ENCODE data around the gene KIF4A.
"Not testable (repeated sequence)": the region's sequence is repeated elsewhere in the genome, so short reads cannot be mapped to it uniquely, and the experiment has no call there.

KIF4A gene

DNA sequence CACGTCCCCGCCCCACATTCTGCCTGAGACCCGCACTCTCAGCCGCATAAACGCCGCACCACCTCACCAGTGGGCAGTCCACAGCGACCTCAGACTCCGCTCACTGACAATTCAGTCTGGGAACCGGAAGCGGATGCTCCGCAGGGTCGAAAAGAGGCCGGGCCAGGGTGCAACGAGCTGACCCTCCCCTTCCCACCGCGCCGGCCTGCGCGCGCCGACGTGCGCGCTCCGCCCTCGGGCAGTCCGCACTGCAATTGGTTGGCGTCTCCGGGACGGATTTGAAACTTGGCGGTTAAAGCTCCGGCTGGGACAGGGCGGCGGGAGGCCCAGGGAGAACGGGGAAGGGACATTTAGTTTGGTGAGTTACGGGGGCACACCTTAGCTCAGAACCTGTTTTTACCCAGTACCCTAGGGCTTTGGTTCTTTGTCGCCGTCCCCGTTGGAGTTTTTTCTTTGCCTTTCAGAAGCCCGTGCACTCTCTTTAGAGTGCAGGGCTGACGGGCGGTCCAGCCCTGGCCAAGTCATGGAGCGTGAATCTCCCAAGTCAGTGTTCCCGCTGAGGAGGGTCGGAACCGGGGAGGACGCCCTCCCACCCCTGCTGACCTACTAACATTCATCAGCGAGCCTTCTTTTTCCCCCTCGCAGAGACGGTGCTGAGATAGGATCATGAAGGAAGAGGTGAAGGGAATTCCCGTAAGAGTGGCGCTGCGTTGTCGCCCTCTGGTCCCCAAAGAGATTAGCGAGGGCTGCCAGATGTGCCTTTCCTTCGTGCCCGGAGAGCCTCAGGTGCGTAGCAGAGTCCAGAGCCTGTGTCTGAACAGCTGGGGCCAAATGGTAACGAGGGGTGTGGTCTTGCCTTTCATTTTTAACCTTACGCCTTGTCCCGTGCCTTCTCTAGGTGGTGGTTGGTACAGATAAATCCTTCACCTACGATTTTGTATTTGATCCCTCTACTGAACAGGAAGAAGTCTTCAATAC lies at the start of gene KIF4A, which contains the start of gene PDZD11:
Gene KIF4A (plus strand): TSS at position 312 of the 978 bp plus-strand sequence. CDS start 355 bp downstream, at position 667.
Gene PDZD11 (minus strand): TSS at position 135 of the 978 bp plus-strand sequence. CDS start 586 bp downstream, outside the sequence.
- DNase-seq, result peak; percentile 72

DNA sequence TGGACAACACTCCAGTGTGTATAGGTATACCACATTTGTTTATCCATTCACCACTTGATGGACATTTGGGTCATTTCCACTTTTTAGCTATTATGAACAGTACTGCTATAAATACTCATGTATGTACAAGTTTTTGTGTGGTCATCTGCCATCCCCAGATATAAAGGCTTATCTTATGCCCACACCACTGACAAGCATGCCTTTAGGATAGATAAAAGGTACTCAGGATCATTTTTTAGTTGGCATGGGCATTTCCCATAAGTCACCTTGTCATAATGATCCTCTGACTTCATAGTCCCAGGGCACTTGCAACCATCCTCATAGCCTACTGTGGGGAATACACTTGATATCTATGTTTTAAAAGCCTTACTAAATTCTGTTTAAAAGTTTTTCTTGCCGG lies 49.2 kb upstream of the KIF4A start:
- DNase-seq, result no peak

DNA sequence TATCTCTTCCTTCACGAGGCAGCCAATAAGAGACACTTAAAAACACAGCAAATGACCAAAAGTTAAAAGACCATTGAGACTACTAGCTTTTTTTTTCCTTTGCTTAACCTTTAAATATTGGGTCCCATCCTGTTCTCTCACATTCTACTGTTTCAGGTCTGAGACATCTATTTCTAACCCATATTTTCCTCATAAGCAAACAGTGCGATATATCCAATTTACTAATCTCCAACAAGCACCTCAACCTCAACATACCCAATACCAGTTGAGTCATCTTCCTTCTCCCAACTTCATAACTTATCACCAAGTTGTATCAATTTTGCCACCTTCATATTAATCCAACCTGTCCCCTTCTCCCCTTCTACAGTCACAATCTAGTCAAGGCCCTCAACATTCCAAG lies 48.4 kb upstream of the KIF4A start:
- DNase-seq, result no peak

DNA sequence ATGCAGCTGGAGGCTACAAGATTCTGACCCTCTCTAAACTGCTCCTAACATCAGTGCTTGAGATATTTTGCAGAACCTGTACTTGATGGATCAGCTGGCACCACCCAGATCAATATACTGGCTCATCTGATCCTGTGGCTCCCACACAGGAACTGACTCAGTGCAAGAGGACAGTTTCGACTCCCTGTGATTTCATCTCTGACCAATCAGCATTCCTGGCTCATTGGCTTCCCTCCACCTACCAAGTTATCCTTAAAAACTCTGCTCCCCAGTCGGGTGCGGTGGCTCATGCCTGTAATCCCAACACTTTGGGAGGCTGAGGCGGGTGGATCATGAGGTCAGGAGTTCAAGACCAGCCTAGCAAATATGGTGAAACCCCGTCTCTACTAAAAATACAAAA lies 46.3 kb upstream of the KIF4A start:
- not testable (repeated sequence) for DNase-seq

DNA sequence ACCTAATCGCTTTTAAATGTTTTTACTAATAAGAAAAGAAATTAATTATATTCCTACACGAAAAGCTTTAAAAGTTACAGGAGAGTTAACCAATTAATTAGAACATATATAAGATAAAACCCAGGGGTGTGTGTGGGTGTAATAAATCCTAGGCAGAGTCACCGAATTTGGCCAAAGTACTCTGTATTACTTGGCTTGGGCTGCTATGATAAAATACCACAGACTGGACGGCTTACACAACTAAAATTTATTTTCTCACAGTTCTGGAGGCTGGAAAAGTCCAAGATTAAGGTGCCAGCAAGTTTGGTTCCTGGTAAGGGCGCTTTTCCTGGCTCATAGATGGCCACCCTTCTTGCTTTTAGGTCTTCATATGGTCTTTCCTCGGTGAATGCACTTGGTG lies 45.0 kb upstream of the KIF4A start:
- DNase-seq, result no peak

DNA sequence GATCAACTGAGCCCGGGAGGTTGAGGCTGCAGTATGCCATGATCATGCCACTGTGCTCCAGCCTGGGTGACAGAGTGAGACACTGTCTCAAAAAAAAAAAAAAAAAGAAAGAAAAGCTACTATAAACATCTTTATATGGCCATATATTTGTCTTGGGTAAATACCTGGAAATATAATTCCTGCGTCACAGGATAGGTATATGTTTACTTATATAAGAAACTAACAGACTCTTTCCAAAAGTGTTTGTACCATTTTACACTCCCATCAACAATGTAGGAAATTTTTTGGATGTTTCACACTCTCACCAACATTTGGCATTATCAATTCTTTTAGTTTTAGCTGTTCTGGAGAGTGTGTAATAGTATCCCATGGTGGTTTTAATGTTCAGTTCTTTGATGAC lies 42.7 kb upstream of the KIF4A start:
- no peak for DNase-seq

DNA sequence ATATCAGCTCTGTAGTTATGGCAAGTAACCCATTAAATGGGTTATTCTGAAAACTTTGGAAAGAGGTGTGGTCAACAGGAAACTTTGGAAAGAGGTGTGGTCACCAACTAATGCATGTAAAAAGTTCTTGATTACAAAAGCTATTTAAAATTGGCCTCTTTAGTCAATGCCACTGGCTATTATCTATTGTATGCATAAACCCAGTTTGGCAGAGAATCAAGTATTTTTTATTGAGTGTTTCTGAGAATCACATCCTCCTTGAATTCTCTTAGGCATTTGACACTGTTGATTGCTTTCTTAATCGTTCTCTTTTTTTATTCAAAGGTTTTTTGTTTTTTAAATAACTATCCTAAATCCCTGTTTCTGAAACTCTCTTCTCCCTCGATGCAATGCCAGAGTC lies 37.4 kb upstream of the KIF4A start:
- DNase-seq, result no peak

DNA sequence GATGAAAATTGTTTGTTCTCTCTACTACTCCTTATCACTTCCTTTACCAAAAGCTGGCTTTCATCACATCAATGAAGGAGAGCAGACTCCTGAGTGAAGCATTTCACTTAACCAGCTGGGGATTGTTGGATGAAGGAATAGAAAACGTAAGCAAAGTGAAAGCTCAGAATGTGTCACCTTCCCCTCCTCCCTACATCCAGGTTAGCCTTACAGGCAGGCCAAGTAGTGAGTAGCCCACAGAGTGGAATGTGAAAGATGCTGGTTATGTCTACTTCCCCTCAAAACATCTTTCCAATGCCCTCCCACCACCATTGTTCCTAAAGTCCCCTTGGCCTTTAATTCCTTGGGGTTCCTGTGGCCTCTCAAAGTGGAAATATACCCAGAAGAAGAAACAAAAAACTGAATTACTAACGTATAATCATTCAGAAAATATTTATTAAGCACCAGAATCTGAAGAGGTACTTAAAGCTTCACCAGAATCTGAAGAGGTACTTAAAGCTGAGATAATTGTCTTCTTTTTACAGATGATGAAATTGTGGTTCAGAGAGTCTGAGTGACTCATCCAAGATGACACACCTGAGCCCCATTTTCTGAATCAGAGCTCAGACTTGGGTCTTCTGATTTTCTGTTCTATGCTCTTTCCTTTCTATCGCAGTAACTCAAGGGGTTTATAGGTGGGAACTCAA lies 36.4 kb upstream of the KIF4A start:
- DNase-seq, result no peak

DNA sequence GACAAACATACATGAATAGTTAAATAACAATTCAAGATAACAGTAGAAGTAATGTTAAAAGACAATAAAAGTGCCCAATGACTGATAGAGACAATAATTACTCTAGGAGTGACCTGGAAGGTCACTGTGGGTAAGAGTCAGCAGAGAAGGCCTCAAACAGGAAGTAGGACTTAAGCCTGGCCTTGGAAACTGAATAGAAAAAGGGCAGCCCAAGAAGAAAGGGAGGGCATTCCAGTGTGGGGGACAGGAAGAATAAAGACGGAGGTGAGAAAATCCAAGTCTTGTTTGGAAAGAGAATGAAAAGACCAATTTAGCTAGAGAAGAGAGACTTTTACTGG lies 35.9 kb upstream of the KIF4A start:
- DNase-seq, result no peak

DNA sequence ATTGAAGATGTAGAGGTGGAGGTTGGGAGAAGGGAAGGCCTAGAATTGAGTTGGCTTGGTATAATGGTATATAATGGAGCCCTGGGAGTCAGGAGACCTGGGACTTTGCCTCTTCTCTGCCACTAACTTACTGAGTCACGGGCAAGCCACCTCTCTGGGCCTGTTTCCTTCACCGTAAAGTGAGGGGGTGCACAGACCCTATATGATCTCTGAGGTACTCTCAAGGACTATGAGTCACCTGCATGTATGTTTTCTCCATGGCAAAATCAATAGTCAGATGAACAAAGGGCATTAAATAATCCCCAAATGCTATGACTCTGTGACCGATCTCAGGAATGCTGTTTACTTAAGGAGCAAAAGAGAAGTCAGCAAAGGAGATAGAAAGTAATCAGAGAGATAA lies 35.0 kb upstream of the KIF4A start:
- DNase-seq, result no peak

DNA sequence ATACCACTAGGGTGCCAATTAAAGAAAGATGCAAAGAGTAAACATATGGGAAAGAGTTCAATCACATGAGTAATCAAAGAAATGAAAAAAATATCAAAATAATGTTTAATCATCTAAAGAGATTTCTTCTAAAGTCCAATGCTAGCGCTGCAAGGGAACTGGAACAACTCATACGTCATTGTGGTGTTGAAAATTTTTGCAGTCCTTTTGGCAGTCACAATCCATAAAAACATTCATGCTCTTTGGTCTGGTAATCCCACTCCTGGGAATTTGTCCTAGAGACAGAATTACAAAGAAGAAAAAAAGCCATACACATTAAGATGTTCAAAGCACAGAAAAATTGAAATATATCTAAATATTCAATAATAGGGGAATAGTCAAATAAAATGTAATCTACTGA lies 34.5 kb upstream of the KIF4A start:
- DNase-seq, result no peak

DNA sequence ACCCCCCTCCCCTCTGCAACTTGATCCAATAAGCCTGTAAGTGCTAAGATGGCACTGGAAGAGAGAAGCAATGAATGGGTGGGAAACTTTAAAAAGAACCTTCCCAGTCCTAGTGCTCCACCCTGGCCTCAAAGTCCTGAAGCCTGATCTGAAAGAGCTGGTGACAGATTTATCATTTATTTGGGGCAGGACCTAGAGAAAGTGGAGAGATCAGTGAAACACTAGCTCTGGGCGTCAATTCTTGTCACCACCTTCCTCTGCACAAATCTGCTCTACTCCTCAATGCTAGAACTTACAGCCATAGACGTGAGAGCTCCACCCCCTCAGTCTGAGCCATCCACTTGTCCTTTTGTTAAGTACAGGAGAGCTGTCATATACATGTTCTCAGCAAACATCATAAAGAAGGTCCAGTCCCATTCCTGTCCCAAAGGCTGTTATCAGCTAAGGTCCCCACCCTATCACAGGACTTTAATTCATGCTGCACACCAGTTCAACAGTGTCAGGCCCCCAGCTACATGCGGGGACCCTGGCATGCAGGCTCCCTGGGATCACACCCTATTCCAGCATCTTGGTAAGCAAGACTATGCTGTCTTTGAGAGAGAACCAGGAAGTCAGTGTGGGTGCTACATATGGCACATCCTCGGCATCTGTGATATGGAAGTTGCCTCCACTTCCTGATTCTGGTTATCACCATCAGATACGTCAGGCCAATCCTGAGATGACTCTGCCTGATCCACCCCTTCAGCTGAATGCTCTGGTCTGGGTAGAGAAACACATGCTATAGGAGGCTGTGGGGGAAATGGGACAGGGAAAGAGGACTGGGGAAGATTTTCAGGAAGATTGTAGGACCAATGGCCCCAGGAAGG lies 32.2 kb upstream of the KIF4A start:
- no peak for DNase-seq

GRCh38 chrX:70260104-70260503 lies 29.8 kb upstream of the KIF4A start, which contains the start of gene P2RY4:
Gene P2RY4, minus strand, starts transcription at chrX:70260204. Its CDS starts 580 bp downstream, at chrX:70259624.
- DNase-seq, result no peak

GRCh38 chrX:70262952-70263567 lies 26.8 kb upstream of the KIF4A start:
- DNase-seq, result no peak

GRCh38 chrX:70264784-70265183 lies 25.1 kb upstream of the KIF4A start:
- DNase-seq, result no peak

DNA sequence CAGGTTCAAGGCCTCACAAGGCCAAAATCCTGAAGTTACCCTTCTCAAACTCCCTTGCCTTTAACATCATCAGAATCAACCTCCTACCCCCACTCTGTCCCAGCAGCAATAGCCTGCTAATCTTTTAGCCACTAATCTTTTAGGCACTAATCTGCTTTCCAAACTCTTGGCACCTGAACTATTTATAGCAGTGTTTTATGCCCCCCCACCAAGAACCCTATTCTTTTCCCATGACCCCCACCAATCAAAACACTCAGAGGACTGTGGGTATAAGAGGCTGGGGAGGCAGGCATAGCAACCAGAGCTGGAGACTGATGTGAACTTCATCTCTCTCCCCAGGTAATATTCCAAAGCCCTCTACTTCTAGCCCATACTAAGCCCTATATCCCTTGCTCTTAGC lies 21.9 kb upstream of the KIF4A start, which contains the start of gene ARR3:
Gene ARR3 (plus strand): TSS at position 301 of the 400 bp plus-strand sequence. CDS start 1,052 bp downstream, outside the sequence.
- DNase-seq, result no peak

DNA sequence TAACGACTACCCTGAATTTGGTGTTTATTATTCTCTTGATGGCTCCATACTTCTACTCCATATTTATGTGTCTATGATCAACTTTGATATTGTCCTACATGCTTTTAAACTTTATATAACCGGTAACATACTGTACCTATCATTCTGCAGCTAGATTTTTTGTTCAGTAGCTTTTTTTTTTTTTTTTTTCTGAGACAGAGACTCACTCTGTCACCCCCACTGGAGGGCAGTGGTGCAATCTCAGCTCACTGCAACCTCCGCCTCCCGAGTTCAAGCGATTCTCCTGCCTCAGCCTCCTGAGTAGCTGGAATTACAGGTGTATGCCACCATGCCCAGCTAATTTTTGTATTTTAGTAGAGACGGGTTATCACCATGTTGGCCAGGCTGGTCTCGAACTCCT lies 15.9 kb upstream of the KIF4A start:
- not testable (repeated sequence) for DNase-seq

DNA sequence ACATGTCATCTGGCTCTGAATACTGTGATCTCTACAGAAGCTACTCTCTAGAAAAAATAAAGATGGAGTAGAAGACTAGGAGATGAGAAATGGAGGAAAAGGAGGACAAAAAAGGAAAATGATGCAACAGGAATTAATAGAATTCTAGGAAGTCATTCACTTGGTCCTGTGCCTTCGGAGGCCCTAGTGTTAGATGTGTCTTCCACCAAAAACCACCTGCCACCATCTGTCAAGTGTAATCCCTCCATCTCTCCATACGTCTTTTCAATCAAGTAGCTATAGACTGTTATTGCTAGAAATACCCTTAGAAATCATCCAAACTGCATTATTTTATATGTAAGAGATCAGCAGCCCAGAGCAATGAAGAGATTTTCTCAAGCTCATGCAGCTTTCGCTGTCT lies 10.8 kb upstream of the KIF4A start:
- no peak for DNase-seq

GRCh38 chrX:70280573-70280972 lies 9.3 kb upstream of the KIF4A start:
- DNase-seq, result no peak

DNA sequence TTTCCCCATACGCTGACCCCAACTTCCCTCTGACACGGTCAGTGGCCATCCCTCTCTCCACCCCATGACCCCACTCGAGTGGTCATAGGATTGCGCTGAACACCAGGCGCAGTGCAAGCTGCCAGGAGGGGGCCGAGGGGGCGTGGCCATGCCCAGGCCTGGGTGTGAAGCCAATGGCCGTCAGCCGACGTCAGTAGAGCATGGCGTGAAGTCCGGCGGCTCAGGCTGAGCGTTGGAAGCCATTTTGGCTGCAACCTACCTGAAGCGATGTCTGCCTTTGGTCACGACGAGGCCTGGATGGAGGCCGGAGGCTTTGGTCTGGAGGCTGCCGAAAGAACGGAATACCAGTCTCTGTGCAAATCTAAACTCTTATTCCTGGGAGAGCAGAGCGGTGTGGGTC lies 8.0 kb upstream of the KIF4A start, which contains the start of gene RAB41:
Gene RAB41 (plus strand): TSS at position 222 of the 400 bp plus-strand sequence. CDS start 46 bp downstream, at position 268.
- DNase-seq, result no peak

- DNase-seq, result no peak
These were observed 624 bp upstream of the KIF4A start for GRCh38 chrX:70289168-70289792.

- DNase-seq, result no peak
These were observed 2.9 kb downstream of the KIF4A start for GRCh38 chrX:70292788-70293187.

Data from activated effector memory CD4-positive, alpha-beta T cell treated with Interleukin-2 at 50 U/mL for 16 hours (primary cell).